Stomach (tissue), 9 donors: ENCODE results near the gene SLA2. TPM values are rescaled to one million over a fixed set of nuclear protein-coding genes. Genes with fewer than 3 reads are reported as not detected.

Source experiments
- DNase-seq, 2 donors: peaks; one replicate each; pipeline versions ENCODE4 v3.0.0 to v3.0.0-alpha.2; 2013 to 2019
- H3K27ac ChIP-seq, 5 donors: fragments of 200-600 bp in 4 of 5; sonication (generic) in 4 of 5; one replicate each; pipeline ENCODE4 v1.5.1; 2013 to 2019; ENCODE audit warnings: mild to moderate bottlenecking in 1 of 5, moderate library complexity in 1 of 5
- H3K27me3 ChIP-seq, 3 donors: fragments of 200-600 bp; sonication (generic); one replicate each; pipeline ENCODE4 v1.5.1; 2017 to 2019; ENCODE audit warnings: mixed run types in 1 of 3
- H3K36me3 ChIP-seq, 4 donors: fragments of 200-600 bp; sonication (generic); 1 replicate in 3 of 4; 2 replicates in 1 of 4; pipeline ENCODE4 v1.5.1; 2016 to 2019
- H3K4me1 ChIP-seq, 4 donors: fragments of 200-600 bp; sonication (generic); one replicate each; pipeline ENCODE4 v1.5.1; 2016 to 2019
- H3K4me3 ChIP-seq, 4 donors: fragments of 200-600 bp; sonication (generic) in 3 of 4; one replicate each; pipeline ENCODE4 v1.5.1; 2016 to 2019; ENCODE audit warnings: mild to moderate bottlenecking in 1 of 4
- H3K9me3 ChIP-seq, 4 donors: fragments of 200-600 bp; sonication (generic); one replicate each; pipeline ENCODE4 v1.5.1; 2016 to 2019
- CTCF ChIP-seq, 7 experiments: fragments of 450-650 bp in 4 of 7; fragments of 200-600 bp in 3 of 7; sonication (generic) in 3 of 7; IDR thresholded peaks; one replicate each; pipeline ENCODE4 v1.5.1; 2016 to 2019; ENCODE audit warnings: antibody characterized with exemption in 7 of 7, control low read depth in 2 of 7, mild to moderate bottlenecking in 1 of 7
- EP300 ChIP-seq: sonication (generic); formaldehyde crosslinking; IDR thresholded peaks from one replicate; pipeline ENCODE4 v1.6.1; 2017; ENCODE audit warnings: antibody characterized with exemption
- POLR2A ChIP-seq, 4 donors: fragments of 450-650 bp; IDR thresholded peaks; one replicate each; pipeline ENCODE4 v1.6.1; 2016; ENCODE audit warnings: antibody characterized with exemption in 4 of 4, control low read depth in 2 of 4, mild to moderate bottlenecking in 1 of 4, moderate library complexity in 1 of 4
- POLR2AphosphoS5 ChIP-seq, 3 donors: sonication (generic); formaldehyde crosslinking; IDR thresholded peaks; one replicate each; pipeline ENCODE4 v1.6.1; 2016; ENCODE audit warnings: antibody characterized with exemption in 3 of 3
- WGBS, 5 donors: extraction: QIAGEN DNeasy Blood & Tissue Kit in 3 of 5; methylation state at CpG; one replicate each; pipeline versions ENCODE4 v1.1.5 to v1.1.7; 2013 to 2018; 5-methylcytosine and 5-hydroxymethylcytosine counted together
- intact Hi-C: fragments of 100-400 bp; cut with DNase I; formaldehyde crosslinking; loops from one replicate; pipeline ENCODE4 v1.15.1; 2023; ENCODE audit warnings: low total_unique reads
- polyA plus RNA-seq, 3 donors: library from polyadenylated mRNA; stranded (reverse); fragments of 200-250 nt; gene quantifications; one replicate each; pipeline ENCODE4 v1.2.3, GENCODE V29; 2013
- small RNA-seq, 4 donors: library from RNA; depleted of rRNA; stranded (forward); fragments of <200 nt; gene quantifications; one replicate each; pipeline ENCODE3, GENCODE V24; 2016
- total RNA-seq, 5 donors: library from RNA; depleted of rRNA; stranded (reverse); fragments of >200 nt; gene quantifications; one replicate each; pipeline versions ENCODE4 v1.1.0 to v1.2.3, GENCODE V29; 2014 to 2016
- donor health status: healthy with polysubstance abuse.
- donor health status: Bipolar disorder and iron deficiency.
- donor health status: healthy.

The SLA2 gene
- total and polyA plus RNA-seq, 8 donors: 0.25 to 8.7 (median 1.3) TPM; not detected in 2

GRCh38 chr20:36563374-36563773, 82.6 kb downstream of the SLA2 start:
- H3K4me1 ChIP-seq: no peaks in the 10 kb centered on the region
- DNase-seq: no peak
- no peak overlapping the region for H3K27ac ChIP-seq
- 64 to 100% (median 92%) methylated on average over 1 of the region's 1 CpG for WGBS, 5 donors
- no peaks in the 10 kb centered on the region for H3K36me3 ChIP-seq
- peaks cover 0 to 11% (median 2%) of the 10 kb centered on the region in 4 donors for H3K9me3 ChIP-seq
- H3K27me3 ChIP-seq: no peaks in the 10 kb centered on the region
- no peak overlapping the region for H3K4me3 ChIP-seq
- TF ChIP-seq CTCF (IDR thresholded peaks at IDR 0.05) (no peak), EP300 (no peak), POLR2AphosphoS5 (IDR thresholded peaks at IDR 0.05) (no peak), POLR2A (IDR thresholded peaks at IDR 0.05) (no peak)
- intact Hi-C loops: no loop called here

- intact Hi-C loops: no loop called here
- Histone ChIP-seq H3K9me3 (peaks cover 0 to 11% (median 2%) of the 10 kb centered on the region in 4 donors), H3K4me1 (no peaks in the 10 kb centered on the region), H3K4me3 (no peak overlapping the region), H3K36me3 (no peaks in the 10 kb centered on the region), H3K27me3 (no peaks in the 10 kb centered on the region), H3K27ac (no peak overlapping the region)
- TF ChIP-seq POLR2AphosphoS5 (IDR thresholded peaks at IDR 0.05): no peak
- 75 to 96% (median 82%) methylated on average over 2 of the region's 2 CpGs for WGBS, 5 donors
- DNase-seq: no peak
Observed at GRCh38 chr20:36562724-36563123, 83.3 kb downstream of the SLA2 start.

Small RNA genes lying within 50 kb of the gene (small RNA-seq; reads per million reads assigned to genes)
- gene RF00019: 0 reads per million in 4 donors

Other genes with a start within 250 kb of the SLA2 start
- 100 to 1,000 TPM in 4 of 5 donors, 10 to 100 TPM in 1; 33.0 to 738 (median 258) TPM for gene MYL9, start 104.7 kb downstream of the SLA2 start, total RNA-seq
- gene MYL9, start 104.7 kb downstream of the SLA2 start, polyA plus RNA-seq: 100 to 1,000 TPM; 101 to 941 (median 189) TPM
- 10 to 100 TPM in 4 of 5 donors, not detected in 1; 14.9 to 24.6 (median 18.7) TPM for gene TGIF2, start 72.6 kb downstream of the SLA2 start, total RNA-seq
- 1 to 10 TPM; 4.6 to 5.2 (median 4.8) TPM for gene TGIF2, start 72.6 kb downstream of the SLA2 start, polyA plus RNA-seq
- 100 to 1,000 TPM in 2 of 5 donors, 10 to 100 TPM in 3; 35.0 to 136 (median 96.4) TPM for gene RAB5IF, start 40.4 kb downstream of the SLA2 start, total RNA-seq
- gene RAB5IF, start 40.4 kb downstream of the SLA2 start, polyA plus RNA-seq: 100 to 1,000 TPM in 1 of 3 donors, 10 to 100 TPM in 2; 76.8 to 113 (median 84.6) TPM
- gene NDRG3, start 99.9 kb upstream of the SLA2 start, total RNA-seq: 10 to 100 TPM in 1 of 5 donors, 1 to 10 TPM in 4; 5.8 to 91.6 (median 7.6) TPM
- 10 to 100 TPM; 14.6 to 21.7 (median 16.1) TPM for gene NDRG3, start 99.9 kb upstream of the SLA2 start, polyA plus RNA-seq
- gene DSN1, start 127.6 kb upstream of the SLA2 start, total RNA-seq: 10 to 100 TPM in 2 of 5 donors, 1 to 10 TPM in 3; 1.3 to 18.9 (median 7.2) TPM
- 10 to 100 TPM in 1 of 3 donors, 1 to 10 TPM in 2; 8.0 to 11.8 (median 8.1) TPM for gene DSN1, start 127.6 kb upstream of the SLA2 start, polyA plus RNA-seq
- 10 to 100 TPM in 1 of 5 donors, 1 to 10 TPM in 2, not detected in 2; 1.5 to 15.1 (median 4.8) TPM for gene TLDC2, start 229.9 kb upstream of the SLA2 start, total RNA-seq
- gene TLDC2, start 229.9 kb upstream of the SLA2 start, polyA plus RNA-seq: under 1 TPM; 0.13 to 0.62 (median 0.46) TPM